Endothelial cell of umbilical vein (primary cell): Measurements from ENCODE around the gene OGDH. TPM values are rescaled to one million over a fixed set of nuclear protein-coding genes. Genes with fewer than 3 reads are reported as not detected.

Source experiments
- BruUV-seq: library from RNA; stranded (reverse); fragments of 400-500 nt; replicated peaks from 2 replicates; lab custom pipeline; 2021; lab: Mats Ljungman, UMichigan
- CTCF ChIA-PET: fragments of 300-600, 350-600 bp; sonication (Branson Sonifier 250); formaldehyde crosslinking; loops from one replicate; lab custom pipeline; 2021; ENCODE audit warnings: antibody characterized with exemption, inconsistent platforms; lab: Charles Lee
- POLR2A ChIA-PET: fragments of 300-600, 350-600 bp; sonication (Branson Sonifier 250); formaldehyde crosslinking; loops from one replicate; lab custom pipeline; 2021; ENCODE audit warnings: antibody characterized with exemption, inconsistent platforms; lab: Charles Lee
- DNase-seq: peaks from one replicate; pipeline ENCODE4 v3.0.0-alpha.2; 2011; ENCODE audit warnings: low read depth, low spot score
- FAIRE-seq: peaks from 2 replicates; lab custom pipeline; 2011; peaks lifted over from hg19 to GRCh38; lab: Jason Lieb, UNC
- H2AFZ ChIP-seq: 2 replicates; pipeline ENCODE4 v1.6.0; 2012; ENCODE audit warnings: low read depth, low read length, control low read depth, inconsistent platforms
- H3K27ac ChIP-seq: 2 replicates; pipeline ENCODE4 v1.5.1; 2011; ENCODE audit warnings: low read depth, mild to moderate bottlenecking, control low read depth, low read length, moderate library complexity; ENCODE audit not compliant: insufficient read depth
- H3K27me3 ChIP-seq, 2 experiments: 2 replicates each; pipeline versions ENCODE4 v1.6.0 to v1.6.1; 2011; ENCODE audit warnings: low read length in 2 of 2, mixed read lengths in 1 of 2; ENCODE audit not compliant: control insufficient read depth in 2 of 2, insufficient read depth in 2 of 2
- H3K36me3 ChIP-seq, 2 experiments: 2 replicates in 1 of 2; 3 replicates in 1 of 2; pipeline ENCODE4 v1.5.1; 2011; ENCODE audit warnings: low read length in 2 of 2, mild to moderate bottlenecking in 1 of 2, moderate library complexity in 1 of 2; ENCODE audit not compliant: control insufficient read depth in 2 of 2, insufficient read depth in 2 of 2; ENCODE audit errors: extremely low read depth in 1 of 2
- H3K4me1 ChIP-seq: 3 replicates; pipeline ENCODE4 v1.5.1; 2011; ENCODE audit warnings: mild to moderate bottlenecking, low read length; ENCODE audit not compliant: control insufficient read depth, insufficient read depth; ENCODE audit errors: extremely low read depth
- H3K4me2 ChIP-seq: 2 replicates; pipeline ENCODE4 v1.6.1; 2011; ENCODE audit warnings: low read length, control low read depth, mixed read lengths; ENCODE audit not compliant: insufficient read depth
- H3K4me3 ChIP-seq, 3 experiments: fragments of 200-600 bp in 1 of 3; sonication (generic), shearing (Covaris generic) in 1 of 3; replicated peaks in 1 of 3; 2 replicates each; pipeline ENCODE4 v1.5.1; 2011 to 2016; ENCODE audit warnings: control low read depth in 3 of 3, low read length in 3 of 3, mild to moderate bottlenecking in 2 of 3, inconsistent platforms in 1 of 3, low read depth in 1 of 3, moderate library complexity in 1 of 3; ENCODE audit not compliant: insufficient read depth in 1 of 3
- H3K79me2 ChIP-seq: 2 replicates; pipeline ENCODE4 v1.6.0; 2012; ENCODE audit warnings: low read length, inconsistent platforms; ENCODE audit not compliant: control insufficient read depth, insufficient read depth
- H3K9ac ChIP-seq: replicated peaks from 2 replicates; pipeline ENCODE3; 2011; ENCODE audit warnings: low read length, control low read depth; ENCODE audit not compliant: insufficient read depth; ENCODE audit errors: extremely low read depth
- H3K9me1 ChIP-seq: replicated peaks from 3 replicates; pipeline ENCODE4 v1.6.0; 2011; ENCODE audit warnings: mild to moderate bottlenecking, low read length; ENCODE audit not compliant: control insufficient read depth, insufficient read depth; ENCODE audit errors: extremely low read depth
- H3K9me3 ChIP-seq: replicated peaks from 2 replicates; pipeline ENCODE4 v1.5.1; 2012; ENCODE audit warnings: low read length, inconsistent platforms; ENCODE audit not compliant: control insufficient read depth, insufficient read depth
- H4K20me1 ChIP-seq: replicated peaks from 2 replicates; pipeline ENCODE3; 2011; ENCODE audit warnings: mild to moderate bottlenecking, low read length; ENCODE audit not compliant: control insufficient read depth, insufficient read depth; ENCODE audit errors: extremely low read depth
- EZH2 ChIP-seq: IDR thresholded peaks from 2 replicates; pipeline ENCODE4 v1.6.1; 2012; ENCODE audit warnings: borderline replicate concordance, low read depth, mild to moderate bottlenecking, moderate library complexity, low read length, inconsistent platforms; ENCODE audit not compliant: severe bottlenecking
- FOS ChIP-seq: IDR thresholded peaks from 2 replicates; pipeline ENCODE4 v1.6.1; 2011; ENCODE audit warnings: mild to moderate bottlenecking, low read length, moderate library complexity, borderline replicate concordance; ENCODE audit not compliant: insufficient read depth
- GATA2 ChIP-seq: IDR thresholded peaks from 2 replicates; pipeline ENCODE4 v1.7.0; 2011; ENCODE audit warnings: low read depth, mild to moderate bottlenecking, moderate library complexity, mixed read lengths, low read length; ENCODE audit not compliant: insufficient read length, insufficient read depth
- JUN ChIP-seq: IDR thresholded peaks from 2 replicates; pipeline ENCODE4 v1.6.1; 2011; ENCODE audit warnings: borderline replicate concordance, low read depth; ENCODE audit not compliant: insufficient read length, insufficient read depth
- MYC ChIP-seq: IDR thresholded peaks from one replicate; pipeline ENCODE4 v1.6.1; 2011; ENCODE audit warnings: mild to moderate bottlenecking, low read depth, low read length
- POLR2A ChIP-seq: IDR thresholded peaks from 2 replicates; pipeline ENCODE4 v1.6.1; 2012; ENCODE audit warnings: low read depth, mild to moderate bottlenecking, control low read depth, low read length
- POLR2AphosphoS5 ChIP-seq: IDR thresholded peaks from 2 replicates; pipeline ENCODE4 v1.6.1; 2012; ENCODE audit warnings: low read depth, mild to moderate bottlenecking, control low read depth, low read length, moderate library complexity; ENCODE audit not compliant: insufficient read depth
- dilution Hi-C: fragments of 300-500 bp; cut with MboI; formaldehyde crosslinking; loops from one replicate; pipeline ENCODE4 v1.15.0; 2019; ENCODE audit warnings: low sequenced_read_pairs; ENCODE audit not compliant: extremely low pct_ligation_motif_present
- intact Hi-C: fragments of 100-400 bp; cut with micrococcal nuclease; formaldehyde crosslinking; loops from one replicate; pipeline ENCODE4 v1.10.0; 2022
- polyA plus RNA-seq, 4 experiments: library from polyadenylated mRNA; depleted of rRNA in 3 of 4; stranded (reverse) in 3 of 4; unstranded in 1 of 4; fragments of >200 nt; gene quantifications; 2 replicates each; pipeline versions ENCODE4 v1.2.1 to v1.2.3, GENCODE V29; 2011 to 2012; ENCODE audit warnings: missing spikeins in 1 of 4
- total RNA-seq: library from RNA; stranded (reverse); gene quantifications from 2 replicates; pipeline ENCODE4 v1.2.3, GENCODE V29; 2021
- TF ChIP-seq, protein P1 (sequence below), 2 donors: IDR thresholded peaks; 1 replicate in 1 of 2; 2 replicates in 1 of 2; pipeline ENCODE4 v1.5.1; 2011; ENCODE audit warnings: low read length in 2 of 2, mild to moderate bottlenecking in 2 of 2, moderate library complexity in 2 of 2, control low read depth in 1 of 2, inconsistent platforms in 1 of 2, low read depth in 1 of 2; ENCODE audit not compliant: insufficient read depth in 1 of 2; ENCODE audit errors: extremely low read depth in 1 of 2
- TF ChIP-seq, protein P2 (sequence below): IDR thresholded peaks from 2 replicates; pipeline ENCODE4 v1.6.1; 2011; ENCODE audit not compliant: insufficient read depth, insufficient read length

OGDH gene
- total and polyA plus RNA-seq, 2 donors (not counting 3 experiments of a cell fraction or from before 2014, with no cell fraction given) = 88.9 to 92.9 TPM

DNA sequence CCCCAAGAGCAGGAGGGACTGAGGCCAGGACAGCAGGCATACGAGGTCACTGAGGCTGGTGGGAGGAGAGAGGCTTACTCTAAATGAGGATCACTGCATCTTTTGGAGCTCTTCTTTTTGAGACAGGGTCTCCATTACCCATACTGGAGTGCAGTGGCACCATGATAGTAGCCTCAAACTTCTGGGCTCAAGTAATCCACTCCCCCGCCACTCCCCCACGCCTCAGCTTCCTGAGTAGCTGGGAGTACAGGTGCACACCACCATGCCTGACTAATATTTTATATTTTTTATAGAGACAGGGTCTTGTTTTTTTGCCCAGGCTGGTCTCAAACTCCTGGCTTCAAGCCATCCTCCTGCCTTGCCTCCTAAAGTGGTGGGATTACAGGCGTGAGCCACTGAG, 25.8 kb downstream of the OGDH start:
- Histone ChIP-seq H3K4me3 (no peak overlapping the region), H3K9me1 (no peaks in the 10 kb centered on the region), H3K9ac (no peak overlapping the region), H3K9me3 (no peaks in the 10 kb centered on the region), H3K27ac (peak overlapping the region; percentile 19), H2AFZ (no peak overlapping the region), H4K20me1 (no peaks in the 10 kb centered on the region), H3K79me2 (peaks cover 3% of the 10 kb centered on the region), H3K36me3 (peaks cover 2% of the 10 kb centered on the region in 2 experiments), H3K27me3 (no peaks in the 10 kb centered on the region), H3K4me1 (peaks cover 29% of the 10 kb centered on the region), H3K4me2 (no peak overlapping the region)
- intact Hi-C loops = no loop called here
- TF ChIP-seq MYC (no peak), EZH2 (no peak), POLR2AphosphoS5 (no peak), POLR2A (no peak), GATA2 (no peak), JUN (no peak), FOS (no peak)
- TF ChIP-seq, protein P1, sequence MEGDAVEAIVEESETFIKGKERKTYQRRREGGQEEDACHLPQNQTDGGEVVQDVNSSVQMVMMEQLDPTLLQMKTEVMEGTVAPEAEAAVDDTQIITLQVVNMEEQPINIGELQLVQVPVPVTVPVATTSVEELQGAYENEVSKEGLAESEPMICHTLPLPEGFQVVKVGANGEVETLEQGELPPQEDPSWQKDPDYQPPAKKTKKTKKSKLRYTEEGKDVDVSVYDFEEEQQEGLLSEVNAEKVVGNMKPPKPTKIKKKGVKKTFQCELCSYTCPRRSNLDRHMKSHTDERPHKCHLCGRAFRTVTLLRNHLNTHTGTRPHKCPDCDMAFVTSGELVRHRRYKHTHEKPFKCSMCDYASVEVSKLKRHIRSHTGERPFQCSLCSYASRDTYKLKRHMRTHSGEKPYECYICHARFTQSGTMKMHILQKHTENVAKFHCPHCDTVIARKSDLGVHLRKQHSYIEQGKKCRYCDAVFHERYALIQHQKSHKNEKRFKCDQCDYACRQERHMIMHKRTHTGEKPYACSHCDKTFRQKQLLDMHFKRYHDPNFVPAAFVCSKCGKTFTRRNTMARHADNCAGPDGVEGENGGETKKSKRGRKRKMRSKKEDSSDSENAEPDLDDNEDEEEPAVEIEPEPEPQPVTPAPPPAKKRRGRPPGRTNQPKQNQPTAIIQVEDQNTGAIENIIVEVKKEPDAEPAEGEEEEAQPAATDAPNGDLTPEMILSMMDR (IDR thresholded peaks at IDR 0.05; ENCODE audit: extremely low read depth in 1 of 2, insufficient read depth in 1 of 2, low read depth in 1 of 2, low read length in 2 of 2) = no peak
- TF ChIP-seq, protein P2, sequence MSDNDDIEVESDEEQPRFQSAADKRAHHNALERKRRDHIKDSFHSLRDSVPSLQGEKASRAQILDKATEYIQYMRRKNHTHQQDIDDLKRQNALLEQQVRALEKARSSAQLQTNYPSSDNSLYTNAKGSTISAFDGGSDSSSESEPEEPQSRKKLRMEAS = no peak
- DNase-seq (no peak), FAIRE-seq (no peak)
- CTCF ChIA-PET = interaction anchor here (1.1 to 1.6 kb wide), 3 partner anchors 8 to 15 kb away, joined by 4 to 5 read pairs (median 4); no protein-coding TSS in a partner anchor
- no TSS peak for BruUV-seq
- POLR2A ChIA-PET = no interaction called here
- dilution Hi-C loops = no loop called here
